Activated B cell treated with CpG ODN at 0.5 μM for 24 hours (primary cell): ENCODE data around the gene FOXF1. TPM values are rescaled to one million over a fixed set of nuclear protein-coding genes. Genes with fewer than 3 reads are reported as not detected.
A peak's percentile ranks its signal among the peaks of the same experiment; 100 is the strongest.

Experiments used
- ATAC-seq: fragments of 200-7000 bp; cut with Tn5 transposase; one replicate; pipeline ENCODE4 v1.10.0; 2021; ENCODE audit warnings: low read depth, mild to moderate bottlenecking, moderate library complexity
- CTCF ChIA-PET: fragments of 350-600 bp; sonication (Branson Sonifier 250); formaldehyde crosslinking; loops from one replicate; lab custom pipeline; 2021; ENCODE audit warnings: antibody characterized with exemption; lab: Charles Lee
- POLR2A ChIA-PET: fragments of 350-600 bp; sonication (Branson Sonifier 250); formaldehyde crosslinking; loops from one replicate; lab custom pipeline; 2021; ENCODE audit warnings: antibody characterized with exemption; lab: Charles Lee
- DNase-seq: peaks from one replicate; pipeline ENCODE4 v3.0.0; 2022
- H3K27ac Mint-ChIP-seq: one replicate; pipeline ENCODE4 v1.8.0; 2020; ENCODE audit warnings: mixed read lengths
- H3K27me3 Mint-ChIP-seq: one replicate; pipeline ENCODE4 v1.8.0; 2021; ENCODE audit warnings: mixed read lengths
- H3K36me3 Mint-ChIP-seq: one replicate; pipeline ENCODE4 v1.8.0; 2021; ENCODE audit warnings: low read depth, mixed read lengths
- H3K4me1 Mint-ChIP-seq: one replicate; pipeline ENCODE4 v1.8.0; 2021; ENCODE audit warnings: mixed read lengths
- H3K4me3 Mint-ChIP-seq: one replicate; pipeline ENCODE4 v1.8.0; 2020; ENCODE audit warnings: mild to moderate bottlenecking, mixed read lengths
- H3K9me3 Mint-ChIP-seq: one replicate; pipeline ENCODE4 v1.8.0; 2020; ENCODE audit warnings: mixed read lengths
- intact Hi-C: fragments of 100-400 bp; cut with micrococcal nuclease; formaldehyde crosslinking; loops from one replicate; pipeline ENCODE4 v1.15.1; 2024
- total RNA-seq: library from RNA; stranded (reverse); gene quantifications from 2 replicates; pipeline ENCODE4 v1.2.3, GENCODE V29; 2022
- TF ChIP-seq, protein P1 (sequence below): fragments of 200-600 bp; IDR thresholded peaks from one replicate; pipeline ENCODE4 v1.8.0; 2022; ENCODE audit warnings: antibody characterized with exemption, mild to moderate bottlenecking

Gene FOXF1
- total RNA-seq, 1 donor from 2014 or later = not detected

- intact Hi-C loops = loop anchor here (5.0 kb wide), 1 partner anchor 592 kb away; no protein-coding TSS in a partner anchor
- H3K27ac Mint-ChIP-seq = peak overlapping the region; percentile 31
- ChIA-PET POLR2A (no interaction called here), CTCF (no interaction called here)
- DNase-seq = no peak
- ATAC-seq = no peak
- H3K9me3 Mint-ChIP-seq = no peaks in the 10 kb centered on the region
- peaks cover 78% of the 10 kb centered on the region for H3K27me3 Mint-ChIP-seq
- TF ChIP-seq, protein P1, sequence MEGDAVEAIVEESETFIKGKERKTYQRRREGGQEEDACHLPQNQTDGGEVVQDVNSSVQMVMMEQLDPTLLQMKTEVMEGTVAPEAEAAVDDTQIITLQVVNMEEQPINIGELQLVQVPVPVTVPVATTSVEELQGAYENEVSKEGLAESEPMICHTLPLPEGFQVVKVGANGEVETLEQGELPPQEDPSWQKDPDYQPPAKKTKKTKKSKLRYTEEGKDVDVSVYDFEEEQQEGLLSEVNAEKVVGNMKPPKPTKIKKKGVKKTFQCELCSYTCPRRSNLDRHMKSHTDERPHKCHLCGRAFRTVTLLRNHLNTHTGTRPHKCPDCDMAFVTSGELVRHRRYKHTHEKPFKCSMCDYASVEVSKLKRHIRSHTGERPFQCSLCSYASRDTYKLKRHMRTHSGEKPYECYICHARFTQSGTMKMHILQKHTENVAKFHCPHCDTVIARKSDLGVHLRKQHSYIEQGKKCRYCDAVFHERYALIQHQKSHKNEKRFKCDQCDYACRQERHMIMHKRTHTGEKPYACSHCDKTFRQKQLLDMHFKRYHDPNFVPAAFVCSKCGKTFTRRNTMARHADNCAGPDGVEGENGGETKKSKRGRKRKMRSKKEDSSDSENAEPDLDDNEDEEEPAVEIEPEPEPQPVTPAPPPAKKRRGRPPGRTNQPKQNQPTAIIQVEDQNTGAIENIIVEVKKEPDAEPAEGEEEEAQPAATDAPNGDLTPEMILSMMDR = no peak
- peak overlapping the region; percentile 52 for H3K4me3 Mint-ChIP-seq
- no peaks in the 10 kb centered on the region for H3K36me3 Mint-ChIP-seq
- H3K4me1 Mint-ChIP-seq = peaks cover 25% of the 10 kb centered on the region
These were observed 5.8 kb upstream of the FOXF1 start for GRCh38 chr16:86504315-86505184.

GRCh38 chr16:86505185-86505898 lies 5.0 kb upstream of the FOXF1 start:
- Mint-ChIP-seq H3K4me1 (peaks cover 25% of the 10 kb centered on the region), H3K27me3 (peaks cover 73% of the 10 kb centered on the region), H3K36me3 (no peaks in the 10 kb centered on the region), H3K9me3 (no peaks in the 10 kb centered on the region), H3K4me3 (peak overlapping the region; percentile 52), H3K27ac (peak overlapping the region; percentile 31)
- DNase-seq = no peak
- ATAC-seq = no peak
- CTCF ChIA-PET = no interaction called here
- TF ChIP-seq, protein P1 = no peak
- POLR2A ChIA-PET = interaction anchor here (1.2 kb wide), 1 partner anchor 59 kb away, joined by 3 read pairs; no protein-coding TSS in a partner anchor
- intact Hi-C loops = loop anchor here (5.0 kb wide), 1 partner anchor 593 kb away; no protein-coding TSS in a partner anchor

- no peaks in the 10 kb centered on the region for H3K9me3 Mint-ChIP-seq
- no peaks in the 10 kb centered on the region for H3K36me3 Mint-ChIP-seq
- peaks cover 27% of the 10 kb centered on the region for H3K4me1 Mint-ChIP-seq
- ChIA-PET CTCF (no interaction called here), POLR2A (interaction anchor here (1.2 kb wide), 1 partner anchor 58 kb away, joined by 3 read pairs; no protein-coding TSS in a partner anchor)
- DNase-seq (no peak), ATAC-seq (no peak)
- H3K27ac Mint-ChIP-seq = peak overlapping the region; percentile 24
- peak overlapping the region; percentile 24 for H3K4me3 Mint-ChIP-seq
- TF ChIP-seq, protein P1 = no peak
- intact Hi-C loops = loop anchor here (5.0 kb wide), 1 partner anchor 594 kb away; no protein-coding TSS in a partner anchor
- peaks cover 68% of the 10 kb centered on the region for H3K27me3 Mint-ChIP-seq
These were observed 4.1 kb upstream of the FOXF1 start for GRCh38 chr16:86505899-86506864.

DNA sequence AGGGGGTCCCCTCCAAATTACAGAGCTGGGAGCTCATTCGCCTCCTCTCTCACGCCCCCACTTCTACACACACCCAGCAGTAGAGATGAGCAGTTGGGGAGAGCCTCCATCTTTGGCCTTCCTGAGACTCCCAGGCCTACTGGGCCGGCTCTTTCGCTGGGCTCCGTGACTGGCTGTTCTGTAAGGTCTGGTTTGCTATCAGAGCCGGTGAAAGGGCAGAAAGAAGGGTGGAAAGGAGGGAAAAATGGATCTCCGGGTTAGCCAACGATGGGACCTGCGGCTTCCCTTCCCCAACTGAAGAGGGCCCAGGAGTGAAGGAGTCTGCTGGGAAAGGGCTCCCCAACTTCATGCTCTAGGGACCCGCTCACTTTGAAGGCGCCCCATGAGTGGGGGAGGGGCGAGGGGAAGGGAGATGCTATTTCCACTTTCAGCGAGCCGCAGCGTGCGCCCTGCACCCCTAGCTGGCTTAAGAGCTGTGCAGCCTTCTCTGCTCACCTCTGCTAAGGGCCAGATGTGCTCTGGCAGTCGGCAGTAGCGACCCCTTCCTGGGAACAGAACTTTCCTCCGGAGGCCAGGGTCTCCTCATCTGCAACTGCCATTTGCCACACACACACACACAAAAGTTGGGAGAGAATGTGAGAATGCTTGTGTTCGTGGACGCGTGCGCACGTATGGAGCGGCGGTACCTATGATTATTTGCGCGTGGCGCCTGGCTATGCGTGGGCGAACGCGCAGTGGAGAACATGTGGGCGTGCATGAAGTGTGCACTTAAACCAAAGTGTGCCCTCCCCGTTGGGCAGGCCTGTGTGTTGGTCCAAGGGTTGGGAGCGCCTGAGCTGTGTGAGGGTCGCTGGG lies 2.9 kb upstream of the FOXF1 start:
- Mint-ChIP-seq H3K27ac (peak overlapping the region; percentile 5), H3K27me3 (peaks cover 60% of the 10 kb centered on the region), H3K4me3 (peak overlapping the region; percentile 56), H3K4me1 (peaks cover 29% of the 10 kb centered on the region), H3K36me3 (no peaks in the 10 kb centered on the region), H3K9me3 (no peaks in the 10 kb centered on the region)
- no peak for ATAC-seq
- TF ChIP-seq, protein P1 = no peak
- ChIA-PET POLR2A (no interaction called here), CTCF (no interaction called here)
- intact Hi-C loops = loop anchor here (2.0 to 5.0 kb wide), 2 partner anchors 13 to 595 kb away; no protein-coding TSS in a partner anchor
- no peak for DNase-seq
